WTC11 (cell line): ENCODE measurements around the gene CRISP1. TPM values are rescaled to one million over a fixed set of nuclear protein-coding genes. Genes with fewer than 3 reads are reported as not detected.
A peak's percentile ranks its signal among the peaks of the same experiment; 100 is the strongest.

Source experiments
- ATAC-seq: fragments of 200-7000 bp; cut with Tn5 transposase; 2 replicates; pipeline ENCODE4 v1.10.0; 2021; ENCODE audit warnings: mild to moderate bottlenecking, moderate library complexity
- CTCF ChIA-PET: fragments of 300-600 bp; sonication (Branson Sonifier 250); formaldehyde crosslinking; loops from one replicate; lab custom pipeline; 2021; ENCODE audit warnings: antibody characterized with exemption; lab: Charles Lee
- POLR2A ChIA-PET: fragments of 350-600 bp; sonication (Branson Sonifier 250); formaldehyde crosslinking; loops from one replicate; lab custom pipeline; 2021; ENCODE audit warnings: antibody characterized with exemption; lab: Charles Lee
- DNase-seq: peaks from one replicate; pipeline ENCODE4 v3.0.0; 2021; ENCODE audit warnings: low spot score
- H3K27ac Mint-ChIP-seq: 2 replicates; pipeline ENCODE4 v1.8.0; 2021; ENCODE audit warnings: mixed read lengths
- H3K27me3 Mint-ChIP-seq: 2 replicates; pipeline ENCODE4 v1.8.0; 2021; ENCODE audit warnings: low read depth, mild to moderate bottlenecking, moderate library complexity, mixed read lengths
- H3K36me3 Mint-ChIP-seq: 2 replicates; pipeline ENCODE4 v1.8.0; 2021; ENCODE audit warnings: mixed read lengths
- H3K4me1 Mint-ChIP-seq: 2 replicates; pipeline ENCODE4 v1.8.0; 2022; ENCODE audit warnings: mixed read lengths
- H3K4me3 Mint-ChIP-seq: 2 replicates; pipeline ENCODE4 v1.8.0; 2021; ENCODE audit warnings: mild to moderate bottlenecking, moderate library complexity, mixed read lengths
- H3K9me3 Mint-ChIP-seq: 2 replicates; pipeline ENCODE4 v1.8.0; 2021; ENCODE audit warnings: mixed read lengths
- AR ChIP-seq: fragments of 250-450 bp; sonication (Bioruptor Pico); IDR thresholded peaks from 2 replicates; pipeline ENCODE4 v1.9.0; 2021; ENCODE audit warnings: mild to moderate bottlenecking
- ATF2 ChIP-seq: sonication (generic); formaldehyde crosslinking; IDR thresholded peaks from 2 replicates; pipeline ENCODE4 v1.8.1; 2022; ENCODE audit warnings: low read depth, missing genetic modification reagents, borderline replicate concordance
- CTCF ChIP-seq: fragments of 200-600 bp; IDR thresholded peaks from 2 replicates; pipeline ENCODE4 v1.8.0; 2022; ENCODE audit warnings: antibody characterized with exemption
- FOXK1 ChIP-seq: sonication (generic); formaldehyde crosslinking; IDR thresholded peaks from 2 replicates; pipeline ENCODE4 v1.8.0; 2022; ENCODE audit warnings: mild to moderate bottlenecking, moderate library complexity, missing genetic modification reagents
- GABPB1 ChIP-seq: sonication (generic); formaldehyde crosslinking; IDR thresholded peaks from 2 replicates; pipeline ENCODE4 v1.8.1; 2023; ENCODE audit warnings: mild to moderate bottlenecking, missing genetic modification reagents
- KAT7 ChIP-seq: sonication (generic); formaldehyde crosslinking; IDR thresholded peaks from 2 replicates; pipeline ENCODE4 v1.8.1; 2023; ENCODE audit warnings: missing genetic modification reagents, mild to moderate bottlenecking, borderline replicate concordance
- SOX15 ChIP-seq: fragments of 250-450 bp; sonication (Bioruptor Pico); IDR thresholded peaks from 2 replicates; pipeline ENCODE4 v1.9.0; 2021; ENCODE audit warnings: mild to moderate bottlenecking
- SP1 ChIP-seq: sonication (generic); formaldehyde crosslinking; conservative IDR thresholded peaks from 2 replicates; pipeline ENCODE4 v1.8.1; 2022; ENCODE audit warnings: missing genetic modification reagents
- TP53 ChIP-seq: sonication (generic); formaldehyde crosslinking; IDR thresholded peaks from 2 replicates; pipeline ENCODE4 v1.8.1; 2023; ENCODE audit warnings: mild to moderate bottlenecking, missing genetic modification reagents
- USF2 ChIP-seq: sonication (generic); formaldehyde crosslinking; IDR thresholded peaks from 2 replicates; pipeline ENCODE4 v1.8.1; 2023; ENCODE audit warnings: mild to moderate bottlenecking, missing genetic modification reagents, moderate library complexity
- ZNF138 ChIP-seq: sonication (generic); formaldehyde crosslinking; conservative IDR thresholded peaks from 2 replicates; pipeline ENCODE4 v1.8.1; 2022; ENCODE audit warnings: mild to moderate bottlenecking, moderate library complexity, missing genetic modification reagents
- ZNF281 ChIP-seq: sonication (generic); formaldehyde crosslinking; IDR thresholded peaks from 2 replicates; pipeline ENCODE4 v1.8.0; 2023; ENCODE audit warnings: mild to moderate bottlenecking, missing genetic modification reagents
- ZNF423 ChIP-seq: fragments of 250-450 bp; sonication (Bioruptor Pico); IDR thresholded peaks from 2 replicates; pipeline ENCODE4 v2.1.2; 2022; ENCODE audit warnings: mild to moderate bottlenecking, moderate library complexity
- ZNF512 ChIP-seq: sonication (generic); formaldehyde crosslinking; IDR thresholded peaks from 2 replicates; pipeline ENCODE4 v1.8.1; 2022; ENCODE audit warnings: missing genetic modification reagents, borderline replicate concordance
- total RNA-seq: library from RNA; stranded (reverse); gene quantifications from 3 replicates; pipeline ENCODE4 v1.2.3, GENCODE V29; 2021
- TF ChIP-seq, protein P1 (sequence below): sonication (generic); formaldehyde crosslinking; conservative IDR thresholded peaks from 2 replicates; pipeline ENCODE4 v1.8.1; 2022; ENCODE audit warnings: mild to moderate bottlenecking, missing genetic modification reagents
- TF ChIP-seq, protein P2 (sequence below): fragments of 250-450 bp; sonication (Bioruptor Pico); IDR thresholded peaks from 2 replicates; pipeline ENCODE4 v1.9.0; 2021; ENCODE audit warnings: moderate library complexity, mild to moderate bottlenecking, inconsistent platforms, borderline replicate concordance
- TF ChIP-seq, protein P3 (sequence below): sonication (generic); formaldehyde crosslinking; IDR thresholded peaks from 2 replicates; pipeline ENCODE4 v1.8.0; 2023; ENCODE audit warnings: missing genetic modification reagents, mild to moderate bottlenecking, borderline replicate concordance
- TF ChIP-seq, protein P4 (sequence below): sonication (generic); formaldehyde crosslinking; IDR thresholded peaks from 2 replicates; pipeline ENCODE4 v1.8.1; 2022; ENCODE audit warnings: mild to moderate bottlenecking, moderate library complexity, missing genetic modification reagents

CRISP1 gene
- total RNA-seq, 1 experiment from 2014 or later: not detected

DNA sequence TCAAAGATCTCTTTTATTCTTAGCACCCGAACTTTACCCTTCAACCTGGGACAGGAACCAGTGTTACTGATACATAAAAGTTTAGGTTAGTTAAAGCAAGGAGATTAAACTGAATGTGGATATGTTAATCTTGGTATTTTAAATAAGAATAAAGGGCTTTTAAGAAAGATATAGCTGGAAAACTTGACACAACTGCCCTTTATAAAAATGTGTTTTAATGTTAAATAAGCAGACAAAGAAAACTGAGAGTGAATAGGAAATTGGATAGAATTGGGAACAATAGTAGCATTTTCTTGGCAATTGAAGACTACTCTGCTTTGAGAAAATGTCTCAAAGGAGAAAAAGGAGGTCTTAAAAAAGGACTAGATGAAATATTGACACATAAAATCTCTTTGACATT lies 45.9 kb upstream of the CRISP1 start (continued):
- TF ChIP-seq ZNF138 (CRISPR knock-in tag) (no peak), ZNF512 (CRISPR knock-in tag) (no peak), CTCF (no peak), ATF2 (CRISPR knock-in tag) (no peak), FOXK1 (CRISPR knock-in tag) (no peak), AR (CRISPR knock-in tag) (no peak)
- TF ChIP-seq, protein P1, sequence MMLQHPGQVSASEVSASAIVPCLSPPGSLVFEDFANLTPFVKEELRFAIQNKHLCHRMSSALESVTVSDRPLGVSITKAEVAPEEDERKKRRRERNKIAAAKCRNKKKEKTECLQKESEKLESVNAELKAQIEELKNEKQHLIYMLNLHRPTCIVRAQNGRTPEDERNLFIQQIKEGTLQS: no peak
- TF ChIP-seq, all 79 proteins: peak for 0

GRCh38 chr6:49911252-49911651 lies 44.9 kb upstream of the CRISP1 start:
- CTCF ChIA-PET: interaction anchor here (0.7 to 1.7 kb wide), 2 partner anchors 21 to 120 kb away, joined by 3 to 8 read pairs; no protein-coding TSS in a partner anchor
- Mint-ChIP-seq H3K36me3 (no peaks in the 10 kb centered on the region), H3K9me3 (no peaks in the 10 kb centered on the region), H3K27me3 (no peaks in the 10 kb centered on the region), H3K27ac (peak overlapping the region; percentile 88), H3K4me3 (peak overlapping the region; percentile 35; the same call in 1 of the 2 replicates), H3K4me1 (peaks cover 86% of the 10 kb centered on the region)
- POLR2A ChIA-PET: no interaction called here
- DNase-seq: no peak
- ATAC-seq: peak; percentile 92
- TF ChIP-seq GABPB1 (CRISPR knock-in tag): no peak
- TF ChIP-seq ZNF281 (CRISPR knock-in tag): no peak
- TF ChIP-seq, protein P2, sequence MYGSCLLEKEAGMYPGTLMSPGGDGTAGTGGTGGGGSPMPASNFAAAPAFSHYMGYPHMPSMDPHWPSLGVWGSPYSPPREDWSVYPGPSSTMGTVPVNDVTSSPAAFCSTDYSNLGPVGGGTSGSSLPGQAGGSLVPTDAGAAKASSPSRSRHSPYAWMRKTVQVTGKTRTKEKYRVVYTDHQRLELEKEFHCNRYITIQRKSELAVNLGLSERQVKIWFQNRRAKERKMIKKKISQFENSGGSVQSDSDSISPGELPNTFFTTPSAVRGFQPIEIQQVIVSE (CRISPR knock-in tag): no peak
- TF ChIP-seq, protein P3, sequence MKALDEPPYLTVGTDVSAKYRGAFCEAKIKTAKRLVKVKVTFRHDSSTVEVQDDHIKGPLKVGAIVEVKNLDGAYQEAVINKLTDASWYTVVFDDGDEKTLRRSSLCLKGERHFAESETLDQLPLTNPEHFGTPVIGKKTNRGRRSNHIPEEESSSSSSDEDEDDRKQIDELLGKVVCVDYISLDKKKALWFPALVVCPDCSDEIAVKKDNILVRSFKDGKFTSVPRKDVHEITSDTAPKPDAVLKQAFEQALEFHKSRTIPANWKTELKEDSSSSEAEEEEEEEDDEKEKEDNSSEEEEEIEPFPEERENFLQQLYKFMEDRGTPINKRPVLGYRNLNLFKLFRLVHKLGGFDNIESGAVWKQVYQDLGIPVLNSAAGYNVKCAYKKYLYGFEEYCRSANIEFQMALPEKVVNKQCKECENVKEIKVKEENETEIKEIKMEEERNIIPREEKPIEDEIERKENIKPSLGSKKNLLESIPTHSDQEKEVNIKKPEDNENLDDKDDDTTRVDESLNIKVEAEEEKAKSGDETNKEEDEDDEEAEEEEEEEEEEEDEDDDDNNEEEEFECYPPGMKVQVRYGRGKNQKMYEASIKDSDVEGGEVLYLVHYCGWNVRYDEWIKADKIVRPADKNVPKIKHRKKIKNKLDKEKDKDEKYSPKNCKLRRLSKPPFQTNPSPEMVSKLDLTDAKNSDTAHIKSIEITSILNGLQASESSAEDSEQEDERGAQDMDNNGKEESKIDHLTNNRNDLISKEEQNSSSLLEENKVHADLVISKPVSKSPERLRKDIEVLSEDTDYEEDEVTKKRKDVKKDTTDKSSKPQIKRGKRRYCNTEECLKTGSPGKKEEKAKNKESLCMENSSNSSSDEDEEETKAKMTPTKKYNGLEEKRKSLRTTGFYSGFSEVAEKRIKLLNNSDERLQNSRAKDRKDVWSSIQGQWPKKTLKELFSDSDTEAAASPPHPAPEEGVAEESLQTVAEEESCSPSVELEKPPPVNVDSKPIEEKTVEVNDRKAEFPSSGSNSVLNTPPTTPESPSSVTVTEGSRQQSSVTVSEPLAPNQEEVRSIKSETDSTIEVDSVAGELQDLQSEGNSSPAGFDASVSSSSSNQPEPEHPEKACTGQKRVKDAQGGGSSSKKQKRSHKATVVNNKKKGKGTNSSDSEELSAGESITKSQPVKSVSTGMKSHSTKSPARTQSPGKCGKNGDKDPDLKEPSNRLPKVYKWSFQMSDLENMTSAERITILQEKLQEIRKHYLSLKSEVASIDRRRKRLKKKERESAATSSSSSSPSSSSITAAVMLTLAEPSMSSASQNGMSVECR (CRISPR knock-in tag): no peak
- TF ChIP-seq TP53 (CRISPR knock-in tag): no peak
- TF ChIP-seq ZNF423 (CRISPR knock-in tag): no peak
- peak; percentile 65 for TF ChIP-seq USF2 (CRISPR knock-in tag)
- no peak for TF ChIP-seq KAT7 (CRISPR knock-in tag)
- no peak for TF ChIP-seq SOX15
- no peak for TF ChIP-seq SP1 (CRISPR knock-in tag)
- TF ChIP-seq, protein P4, sequence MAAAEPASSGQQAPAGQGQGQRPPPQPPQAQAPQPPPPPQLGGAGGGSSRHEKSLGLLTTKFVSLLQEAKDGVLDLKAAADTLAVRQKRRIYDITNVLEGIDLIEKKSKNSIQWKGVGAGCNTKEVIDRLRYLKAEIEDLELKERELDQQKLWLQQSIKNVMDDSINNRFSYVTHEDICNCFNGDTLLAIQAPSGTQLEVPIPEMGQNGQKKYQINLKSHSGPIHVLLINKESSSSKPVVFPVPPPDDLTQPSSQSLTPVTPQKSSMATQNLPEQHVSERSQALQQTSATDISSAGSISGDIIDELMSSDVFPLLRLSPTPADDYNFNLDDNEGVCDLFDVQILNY: no peak
